T-helper 22 cell (primary cell): ENCODE results near the gene CENPV.
"Not testable (repeated sequence)": the region's sequence is repeated elsewhere in the genome, so short reads cannot be mapped to it uniquely, and the experiment has no call there.

Source experiments
- DNase-seq: peaks from one replicate; pipeline ENCODE4 v3.0.0-alpha.2; 2020; ENCODE audit warnings: low read depth

CENPV gene

DNA sequence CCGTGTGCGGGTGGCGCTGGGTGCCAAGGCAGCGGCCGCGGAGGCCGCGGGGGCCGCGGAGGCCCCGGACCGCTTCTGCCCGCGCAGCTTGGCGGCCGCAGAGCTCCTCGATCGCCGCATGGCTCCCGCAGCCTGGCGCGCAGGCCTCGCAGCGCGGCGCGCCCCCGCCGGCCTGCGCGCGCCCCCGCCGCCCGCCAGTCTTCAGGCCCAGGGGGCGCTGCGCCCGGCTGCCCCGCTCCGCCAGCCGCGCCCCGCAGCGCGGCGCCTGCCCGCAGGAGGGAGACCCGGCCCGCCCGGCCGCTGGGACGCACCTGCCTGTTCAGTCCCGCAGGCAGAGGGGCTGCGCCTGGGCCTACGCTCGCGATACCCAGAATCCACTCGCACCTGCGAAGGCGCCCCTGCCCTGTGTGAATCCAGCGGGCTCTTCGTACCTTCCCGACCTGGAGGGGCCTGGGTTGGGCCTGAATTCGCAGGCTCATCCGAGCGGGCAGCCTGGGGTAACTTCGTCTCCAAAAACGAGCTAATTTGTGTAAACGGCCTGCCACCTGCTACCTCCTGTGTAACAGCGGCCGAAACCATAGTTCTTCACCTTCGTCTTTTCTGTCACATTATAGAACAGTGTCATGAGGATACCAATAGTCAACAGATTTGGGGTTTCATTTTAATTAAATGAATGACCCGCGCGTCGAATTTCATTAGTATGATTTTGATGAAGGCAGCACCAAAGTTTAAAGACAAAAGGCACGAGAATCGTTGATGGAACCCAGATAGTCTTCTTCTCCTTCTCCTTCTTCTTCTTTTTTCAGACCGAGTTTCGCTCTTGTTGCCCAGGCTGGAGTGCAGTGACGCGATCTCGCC, at the start of gene CENPV:
TSS of gene CENPV (minus strand) at position 153 of the 858 bp plus-strand sequence. CDS start at position 120, 33 bp downstream.
- peak; percentile 41 for DNase-seq

GRCh38 chr17:16398270-16399267, 45.3 kb upstream of the CENPV start:
- no peak for DNase-seq

DNA sequence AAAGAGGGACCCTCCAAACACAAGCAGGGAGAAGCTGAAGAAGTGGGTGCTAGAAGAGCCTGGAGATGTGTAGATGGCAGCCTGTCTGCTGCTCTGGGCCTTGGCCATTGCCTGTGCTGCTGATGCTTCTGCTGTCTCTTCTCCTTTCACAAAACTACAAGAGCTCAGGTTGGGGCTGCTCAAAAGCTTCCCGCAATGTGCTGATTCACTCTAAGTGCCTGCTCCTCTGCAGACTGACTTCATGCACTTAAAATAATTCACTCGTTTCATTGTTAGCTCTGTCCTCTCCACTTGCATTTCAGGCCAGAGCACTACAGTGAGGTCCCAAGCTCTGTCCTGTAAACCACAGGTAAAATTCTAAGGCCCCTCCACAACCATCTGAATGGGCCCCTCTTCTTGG, 43.4 kb upstream of the CENPV start:
- not testable (repeated sequence) for DNase-seq

- not testable (repeated sequence) for DNase-seq
Measured at GRCh38 chr17:16395887-16396286, 42.6 kb upstream of the CENPV start.

GRCh38 chr17:16392491-16392890, 39.2 kb upstream of the CENPV start:
- not testable (repeated sequence) for DNase-seq

DNA sequence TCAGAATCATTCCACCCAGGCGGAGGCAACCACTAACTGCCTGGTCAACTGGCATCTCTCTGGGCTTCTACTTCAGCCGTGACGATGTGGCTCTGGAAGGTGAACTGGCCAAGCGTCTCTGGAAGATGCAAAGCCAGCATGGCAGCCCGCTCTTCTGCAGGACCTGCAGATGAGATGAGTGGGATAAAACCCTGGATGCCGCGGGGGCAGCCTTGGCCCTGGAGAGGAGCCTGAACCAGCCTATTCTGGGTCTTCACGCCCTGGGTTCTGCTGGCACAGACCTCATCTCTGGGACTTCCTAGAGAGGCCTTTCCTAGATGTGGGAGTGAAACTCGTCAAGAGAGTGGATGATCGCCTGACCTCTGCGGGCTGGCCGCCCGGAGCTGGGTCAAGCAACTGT, 38.2 kb upstream of the CENPV start:
- no peak for DNase-seq

DNA sequence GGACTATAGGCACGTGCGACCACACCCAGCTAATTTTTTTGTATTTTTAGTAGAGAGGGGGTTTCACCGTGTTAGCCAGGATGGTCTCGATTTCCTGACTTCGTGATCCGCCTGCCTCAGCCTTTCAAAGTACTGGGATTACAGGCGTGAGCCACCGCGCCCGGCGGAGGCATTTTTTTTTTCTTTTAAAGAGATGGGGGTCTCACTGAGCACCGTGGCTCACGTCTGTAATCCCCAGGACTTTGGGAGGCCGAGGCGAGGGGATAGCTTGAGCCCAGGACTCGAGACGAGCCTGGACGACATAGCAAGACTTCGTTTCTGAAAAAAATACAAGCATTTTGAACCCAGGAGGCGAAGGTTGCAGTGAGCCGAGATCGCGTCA, 32.8 kb upstream of the CENPV start:
- DNase-seq: not testable (repeated sequence)

- DNase-seq: no peak
Measured at GRCh38 chr17:16384557-16384956, 31.3 kb upstream of the CENPV start.

- DNase-seq: no peak
Measured at GRCh38 chr17:16383772-16384287, 30.6 kb upstream of the CENPV start.

DNA sequence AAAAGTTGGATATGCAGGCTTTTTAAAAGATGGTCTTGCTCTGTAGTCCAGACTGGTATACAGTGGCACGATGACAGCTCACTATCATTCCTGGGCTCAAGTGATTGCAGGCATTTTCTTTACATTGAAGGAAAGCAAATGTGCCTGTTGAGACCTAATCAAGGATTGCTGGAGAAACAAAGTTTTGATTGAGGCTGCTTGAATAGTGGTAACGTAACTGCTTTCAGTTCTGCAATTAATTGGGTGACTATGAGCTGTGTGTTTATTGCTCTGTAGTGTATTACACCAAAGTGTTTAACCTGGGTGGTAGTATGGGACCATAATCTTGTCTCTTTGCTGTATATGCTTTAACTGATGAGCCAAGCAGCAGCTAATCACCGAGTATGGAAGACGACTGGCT, 29.9 kb upstream of the CENPV start:
- DNase-seq: no peak

DNA sequence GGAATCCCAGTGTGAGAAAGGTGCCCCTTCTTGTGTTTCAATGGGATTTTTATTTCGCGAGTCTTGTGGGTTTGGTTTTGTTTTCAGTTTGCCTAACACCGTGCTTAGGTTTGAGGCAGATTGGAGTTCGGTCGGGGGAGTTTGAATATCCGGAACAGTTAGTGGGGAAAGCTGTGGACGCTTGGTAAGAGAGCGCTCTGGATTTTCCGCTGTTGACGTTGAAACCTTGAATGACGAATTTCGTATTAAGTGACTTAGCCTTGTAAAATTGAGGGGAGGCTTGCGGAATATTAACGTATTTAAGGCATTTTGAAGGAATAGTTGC, 28.2 kb upstream of the CENPV start:
- peak; percentile 14 for DNase-seq

DNA sequence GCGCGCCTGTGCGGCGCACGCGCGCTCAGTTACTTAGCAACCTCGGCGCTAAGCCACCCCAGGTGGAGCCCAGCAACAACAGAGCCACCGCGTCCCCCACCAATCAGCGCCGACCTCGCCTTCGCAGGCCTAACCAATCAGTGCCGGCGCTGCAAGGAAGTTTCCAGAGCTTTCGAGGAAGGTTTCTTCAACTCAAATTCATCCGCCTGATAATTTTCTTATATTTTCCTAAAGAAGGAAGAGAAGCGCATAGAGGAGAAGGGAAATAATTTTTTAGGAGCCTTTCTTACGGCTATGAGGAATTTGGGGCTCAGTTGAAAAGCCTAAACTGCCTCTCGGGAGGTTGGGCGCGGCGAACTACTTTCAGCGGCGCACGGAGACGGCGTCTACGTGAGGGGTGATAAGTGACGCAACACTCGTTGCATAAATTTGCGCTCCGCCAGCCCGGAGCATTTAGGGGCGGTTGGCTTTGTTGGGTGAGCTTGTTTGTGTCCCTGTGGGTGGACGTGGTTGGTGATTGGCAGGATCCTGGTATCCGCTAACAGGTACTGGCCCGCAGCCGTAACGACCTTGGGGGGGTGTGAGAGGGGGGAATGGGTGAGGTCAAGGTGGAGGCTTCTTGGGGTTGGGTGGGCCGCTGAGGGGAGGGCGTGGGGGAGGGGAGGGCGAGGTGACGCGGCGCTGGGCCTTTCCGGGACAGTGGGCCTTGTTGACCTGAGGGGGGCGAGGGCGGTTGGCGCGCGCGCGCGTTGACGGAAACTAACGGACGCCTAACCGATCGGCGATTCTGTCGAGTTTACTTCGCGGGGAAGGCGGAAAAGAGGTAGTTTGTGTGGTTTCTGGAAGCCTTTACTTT, 27.6 kb upstream of the CENPV start, which contains the start of gene UBB:
TSS of gene UBB (plus strand) at position 452 of the 856 bp plus-strand sequence. CDS start 817 bp downstream, outside the sequence.
- peak; percentile 95 for DNase-seq

- no peak for DNase-seq
Measured at GRCh38 chr17:16379654-16380053, 26.4 kb upstream of the CENPV start.

- DNase-seq: no peak
Measured at GRCh38 chr17:16378636-16379282, 25.5 kb upstream of the CENPV start.

DNA sequence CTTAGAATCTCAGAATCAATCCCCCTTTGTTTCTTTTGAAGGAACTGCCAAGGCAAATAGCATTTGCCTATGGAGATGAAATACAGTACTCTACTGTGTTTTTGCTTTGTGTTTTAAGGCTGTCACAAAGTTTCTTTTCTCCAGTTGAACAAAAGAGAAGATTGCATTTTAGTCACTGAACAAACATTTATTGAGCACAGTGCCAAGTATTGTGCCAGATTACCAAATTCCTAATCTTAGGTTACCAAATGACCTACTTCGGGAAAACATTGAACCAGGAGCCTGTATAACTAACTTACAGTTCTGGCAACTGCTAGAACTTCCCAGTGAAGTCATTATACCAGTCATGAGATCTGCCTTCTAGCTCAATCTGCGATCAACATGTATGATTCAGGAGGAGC, 24.7 kb upstream of the CENPV start:
- DNase-seq: no peak

DNA sequence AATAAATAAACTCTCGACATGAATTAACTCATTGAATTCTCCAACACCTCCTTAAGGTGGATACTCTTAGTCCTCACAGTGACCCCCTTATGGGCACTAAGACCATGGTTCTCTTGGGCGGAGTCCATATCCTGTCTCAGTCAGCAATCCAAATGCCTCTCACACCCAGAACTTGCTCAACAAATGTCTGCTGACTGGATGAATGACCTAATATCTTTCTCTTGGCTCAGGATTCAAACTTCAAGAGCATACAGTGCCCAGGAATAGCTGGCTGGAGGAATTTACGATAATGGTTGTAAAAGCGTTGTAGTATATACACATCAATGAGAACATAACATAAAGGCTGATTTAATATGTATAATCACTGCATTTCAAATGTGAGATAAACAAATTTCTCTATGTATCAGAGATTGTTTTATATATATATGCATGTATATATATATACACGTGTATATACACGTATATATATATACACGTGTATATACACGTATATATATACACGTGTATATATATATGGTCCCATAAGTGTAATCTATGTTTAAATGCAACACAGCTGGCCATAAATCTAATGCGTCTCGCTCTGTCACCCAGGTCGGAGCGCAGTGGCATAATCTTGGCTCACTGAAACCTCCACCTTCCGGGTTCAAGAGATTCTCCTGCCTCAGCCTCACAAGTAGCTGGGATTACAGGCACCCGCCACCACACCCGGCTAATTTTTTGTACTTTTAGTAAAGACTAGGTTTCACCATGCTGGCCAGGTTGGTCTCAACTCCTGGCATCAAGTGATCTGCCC, 21.1 kb upstream of the CENPV start:
- DNase-seq: no peak

DNA sequence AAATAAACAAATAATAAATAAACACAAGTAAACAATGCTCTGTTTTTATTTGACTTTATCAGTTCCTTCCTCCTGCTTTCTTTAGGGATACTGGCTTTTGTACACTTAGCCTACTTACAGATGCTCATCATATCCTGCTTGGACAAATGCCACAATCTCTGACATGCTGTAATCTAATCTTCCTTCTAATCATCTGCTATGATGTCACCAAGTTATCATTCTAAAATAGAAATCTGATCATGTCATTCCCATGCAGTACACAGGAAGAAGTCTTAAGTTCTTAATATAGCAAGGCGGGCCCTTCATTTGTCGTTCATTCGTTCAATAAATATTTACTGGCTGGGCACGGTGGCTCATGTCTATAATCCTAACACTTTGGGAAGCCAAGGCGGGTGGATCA, 18.5 kb upstream of the CENPV start:
- DNase-seq: no peak

DNA sequence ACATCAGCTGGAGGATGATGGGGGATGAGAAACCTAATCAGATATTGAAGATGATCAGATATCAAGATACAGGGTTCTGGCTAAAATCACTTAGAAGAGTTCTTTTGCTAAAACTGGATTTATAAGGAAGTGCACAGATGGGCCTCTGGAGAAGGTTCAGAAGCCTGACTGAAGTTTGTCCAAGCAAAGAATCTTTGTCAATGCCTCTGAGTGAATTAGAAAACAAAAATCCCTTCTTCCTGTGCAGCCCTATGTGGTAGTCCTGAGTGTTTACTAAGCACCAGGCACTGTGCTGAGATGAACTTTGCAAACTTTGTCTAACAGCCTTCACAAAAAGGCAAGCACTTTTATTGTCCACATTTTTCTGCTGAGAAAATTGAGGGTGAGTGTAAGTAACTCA, 11.4 kb upstream of the CENPV start:
- DNase-seq: no peak

- peak; percentile 29 for DNase-seq
Measured at GRCh38 chr17:16363749-16364536, 10.7 kb upstream of the CENPV start.
